ENCODE measurements around the gene TRMT2A. TPM values are rescaled to one million over a fixed set of nuclear protein-coding genes. Genes with fewer than 3 reads are reported as not detected.
A peak's percentile ranks its signal among the peaks of the same experiment; 100 is the strongest.

TRMT2A gene
- total RNA-seq, 1 donor from 2014 or later = 45.8 TPM

- H3K4me1 Mint-ChIP-seq (ENCODE audit: low read depth) = peaks cover 57% of the 10 kb centered on the region
- no peaks in the 10 kb centered on the region for H3K27me3 Mint-ChIP-seq (ENCODE audit: low read depth)
- H3K9me3 Mint-ChIP-seq (ENCODE audit: low read depth) = no peaks in the 10 kb centered on the region
- peaks cover 1% of the 10 kb centered on the region for H3K36me3 Mint-ChIP-seq (ENCODE audit: low read depth)
- TF ChIP-seq CTCF (IDR thresholded peaks at IDR 0.05) = no peak
- no peak overlapping the region for H3K4me3 Mint-ChIP-seq (ENCODE audit: unreplicated experiment)
- H3K27ac Mint-ChIP-seq (ENCODE audit: unreplicated experiment) = no peak overlapping the region
- DNase-seq (ENCODE audit: low spot score) = no peak
Observed at GRCh38 chr22:20136603-20136873, 19.5 kb upstream of the TRMT2A start.

GRCh38 chr22:20135806-20136602 is 19.0 kb upstream of the TRMT2A start:
- Mint-ChIP-seq H3K27me3 (ENCODE audit: low read depth) (no peaks in the 10 kb centered on the region), H3K4me3 (ENCODE audit: unreplicated experiment) (no peak overlapping the region), H3K9me3 (ENCODE audit: low read depth) (no peaks in the 10 kb centered on the region), H3K36me3 (ENCODE audit: low read depth) (peaks cover 1% of the 10 kb centered on the region), H3K4me1 (ENCODE audit: low read depth) (peaks cover 54% of the 10 kb centered on the region), H3K27ac (ENCODE audit: unreplicated experiment) (peak overlapping the region; percentile 59)
- no peak for DNase-seq (ENCODE audit: low spot score)
- no peak for TF ChIP-seq CTCF (IDR thresholded peaks at IDR 0.05)

GRCh38 chr22:20135265-20135664 is 18.2 kb upstream of the TRMT2A start:
- no peaks in the 10 kb centered on the region for H3K27me3 Mint-ChIP-seq (ENCODE audit: low read depth)
- peaks cover 54% of the 10 kb centered on the region for H3K4me1 Mint-ChIP-seq (ENCODE audit: low read depth)
- H3K9me3 Mint-ChIP-seq (ENCODE audit: low read depth) = no peaks in the 10 kb centered on the region
- no peak overlapping the region for H3K4me3 Mint-ChIP-seq (ENCODE audit: unreplicated experiment)
- H3K36me3 Mint-ChIP-seq (ENCODE audit: low read depth) = peaks cover 1% of the 10 kb centered on the region
- no peak for TF ChIP-seq CTCF (IDR thresholded peaks at IDR 0.05)
- DNase-seq (ENCODE audit: low spot score) = no peak
- H3K27ac Mint-ChIP-seq (ENCODE audit: unreplicated experiment) = peak overlapping the region; percentile 27

- Mint-ChIP-seq H3K36me3 (ENCODE audit: low read depth) (no peaks in the 10 kb centered on the region), H3K27me3 (ENCODE audit: low read depth) (no peaks in the 10 kb centered on the region), H3K4me3 (ENCODE audit: unreplicated experiment) (peak overlapping the region; percentile 49), H3K4me1 (ENCODE audit: low read depth) (peaks cover 52% of the 10 kb centered on the region), H3K27ac (ENCODE audit: unreplicated experiment) (peak overlapping the region; percentile 45), H3K9me3 (ENCODE audit: low read depth) (no peaks in the 10 kb centered on the region)
- no peak for TF ChIP-seq CTCF (IDR thresholded peaks at IDR 0.05)
- no peak for DNase-seq (ENCODE audit: low spot score)
Observed at GRCh38 chr22:20133930-20134549, 17.0 kb upstream of the TRMT2A start.

- H3K36me3 Mint-ChIP-seq (ENCODE audit: low read depth) = no peaks in the 10 kb centered on the region
Observed at GRCh38 chr22:20132686-20133246, 15.7 kb upstream of the TRMT2A start.

More at GRCh38 chr22:20132686-20133246, 15.7 kb upstream of the TRMT2A start:
- no peaks in the 10 kb centered on the region for H3K27me3 Mint-ChIP-seq (ENCODE audit: low read depth)
- peaks cover 42% of the 10 kb centered on the region for H3K4me1 Mint-ChIP-seq (ENCODE audit: low read depth)
- DNase-seq (ENCODE audit: low spot score) = no peak
- H3K4me3 Mint-ChIP-seq (ENCODE audit: unreplicated experiment) = peak overlapping the region; percentile 72
- no peaks in the 10 kb centered on the region for H3K9me3 Mint-ChIP-seq (ENCODE audit: low read depth)
- no peak overlapping the region for H3K27ac Mint-ChIP-seq (ENCODE audit: unreplicated experiment)
- no peak for TF ChIP-seq CTCF (IDR thresholded peaks at IDR 0.05)

Data from chondrocyte (in vitro differentiated cells).